K562 (cell line): Measurements from ENCODE around the gene DMXL1. TPM values are rescaled to one million over a fixed set of nuclear protein-coding genes. Genes with fewer than 3 reads are reported as not detected.

Source experiments
- ATAC-seq: fragments of 200-7000 bp; cut with Tn5 transposase; 3 replicates; pipeline ENCODE4 v1.9.1; 2020; ENCODE audit warnings: moderate library complexity
- BruUV-seq: library from RNA; stranded (reverse); fragments of 400-500 nt; replicated peaks from 2 replicates; lab custom pipeline; 2021; lab: Mats Ljungman, UMichigan
- CTCF ChIA-PET: fragments of 300-600 bp; formaldehyde crosslinking; extraction: SDS; loops from one replicate; lab custom pipeline; 2021; ENCODE audit warnings: low intra/inter-chr PET ratio; lab: Yijun Ruan, JAX
- POLR2A ChIA-PET: fragments of 300-600, 350-650 bp; sonication (Branson Sonifier 250); formaldehyde crosslinking; extraction: SDS; loops from one replicate; lab custom pipeline; 2021; ENCODE audit warnings: antibody characterized with exemption, inconsistent platforms; lab: Yijun Ruan, JAX
- DNase-seq, 4 experiments: peaks; one replicate each; pipeline versions ENCODE4 v3.0.0 to v3.0.0-alpha.2; 2011 to 2018; ENCODE audit warnings: low spot score in 3 of 4, mixed read lengths in 3 of 4; ENCODE audit errors: extremely low read depth in 1 of 4
- FAIRE-seq: peaks from 2 replicates; lab custom pipeline; 2011; peaks lifted over from hg19 to GRCh38; lab: Jason Lieb, UNC
- H2AFZ ChIP-seq: 2 replicates; pipeline ENCODE4 v1.6.0; 2011; ENCODE audit warnings: low read depth, low read length, control low read depth, inconsistent platforms
- H3K27ac ChIP-seq: fragments of 200-600 bp; 3 replicates; pipeline ENCODE4 v1.8.0; 2011; ENCODE audit warnings: low read depth, mild to moderate bottlenecking, control low read depth, inconsistent platforms, low read length, moderate library complexity, mixed read lengths; ENCODE audit errors: extremely low read depth
- H3K27me3 ChIP-seq, 2 experiments: fragments of 300-600 bp in 1 of 2; 2 replicates in 1 of 2; 3 replicates in 1 of 2; pipeline versions ENCODE4 v1.6.0 to v1.8.0; 2011; ENCODE audit warnings: inconsistent platforms in 2 of 2, low read length in 2 of 2, mild to moderate bottlenecking in 1 of 2, mixed read lengths in 1 of 2, moderate library complexity in 1 of 2; ENCODE audit not compliant: control insufficient read depth in 2 of 2, insufficient read depth in 2 of 2
- H3K36me3 ChIP-seq: fragments of 300-600 bp; 3 replicates; pipeline ENCODE4 v1.8.0; 2011; ENCODE audit warnings: mild to moderate bottlenecking, low read length, inconsistent platforms; ENCODE audit not compliant: control insufficient read depth, insufficient read depth
- H3K4me1 ChIP-seq, 2 experiments: fragments of 200-600 bp in 1 of 2; replicated peaks in 1 of 2; 2 replicates in 1 of 2; 3 replicates in 1 of 2; pipeline versions ENCODE4 v1.5.1 to v1.8.0; 2011; ENCODE audit warnings: inconsistent platforms in 2 of 2, low read length in 2 of 2, mild to moderate bottlenecking in 1 of 2, mixed read lengths in 1 of 2, moderate library complexity in 1 of 2; ENCODE audit not compliant: control insufficient read depth in 2 of 2, insufficient read depth in 2 of 2
- H3K4me2 ChIP-seq: 2 replicates; pipeline ENCODE4 v1.6.1; 2011; ENCODE audit warnings: low read length, control low read depth, inconsistent platforms, mixed read lengths; ENCODE audit not compliant: insufficient read depth
- H3K4me3 ChIP-seq: fragments of 200-600 bp; sonication (generic), shearing (Covaris generic); 2 replicates; pipeline ENCODE4 v1.5.1; 2016; ENCODE audit warnings: control low read depth, inconsistent platforms
- H3K79me2 ChIP-seq: fragments of 200-600 bp; 3 replicates; pipeline ENCODE4 v1.8.0; 2011; ENCODE audit warnings: low read length, inconsistent platforms; ENCODE audit not compliant: control insufficient read depth, insufficient read depth
- H3K9ac ChIP-seq, 2 experiments: 2 replicates each; pipeline versions ENCODE4 v1.6.0 to v1.6.1; 2011; ENCODE audit warnings: low read depth in 2 of 2, low read length in 2 of 2, control low read depth in 1 of 2, inconsistent platforms in 1 of 2, mild to moderate bottlenecking in 1 of 2, mixed read lengths in 1 of 2; ENCODE audit not compliant: insufficient read depth in 1 of 2
- H3K9me1 ChIP-seq: one replicate; pipeline ENCODE4 v1.6.0; 2011; ENCODE audit warnings: inconsistent platforms, mild to moderate bottlenecking, low read length, moderate library complexity; ENCODE audit not compliant: control insufficient read depth, insufficient read depth
- H3K9me3 ChIP-seq: replicated peaks from 2 replicates; pipeline ENCODE4 v1.5.1; 2011; ENCODE audit warnings: low read depth, low read length, inconsistent platforms; ENCODE audit not compliant: control insufficient read depth, insufficient read depth
- H4K20me1 ChIP-seq: replicated peaks from 2 replicates; pipeline ENCODE4 v1.6.1; 2011; ENCODE audit warnings: low read length, inconsistent platforms, mixed read lengths; ENCODE audit not compliant: control insufficient read depth, insufficient read depth
- TCF7 ChIP-seq: sonication (generic); IDR thresholded peaks from 2 replicates; pipeline ENCODE4 v1.6.1; 2016; ENCODE audit warnings: antibody characterized with exemption, borderline replicate concordance
- ZBTB40 ChIP-seq, 2 experiments: fragments of 450-650 bp in 1 of 2; sonication (generic) in 1 of 2; formaldehyde crosslinking in 1 of 2; IDR thresholded peaks; 2 replicates each; pipeline versions ENCODE4 v1.7.1 to v1.9.0; 2016 to 2022; ENCODE audit warnings: inconsistent platforms in 1 of 2, mild to moderate bottlenecking in 1 of 2, missing genetic modification reagents in 1 of 2
- in situ Hi-C: fragments of 300-500 bp; cut with MboI; formaldehyde crosslinking; loops from 4 replicates; pipeline ENCODE4 v1.15.0; 2018; ENCODE audit warnings: inconsistent platforms, mixed read lengths
- intact Hi-C: fragments of 100-400 bp; cut with micrococcal nuclease; formaldehyde crosslinking; loops from 2 replicates; pipeline ENCODE4 v1.14.2; 2022
- polyA plus RNA-seq, 8 experiments: library from polyadenylated mRNA; depleted of rRNA in 4 of 8; stranded (reverse) in 5 of 8; unstranded in 3 of 8; fragments of >200 nt; fragmentation: Nextera tagmentation in 2 of 8; fragmentation: Illumina TruSeq in 1 of 8; extraction: Ambion mirVana in 2 of 8; extraction: Trizol in 1 of 8; gene quantifications; 2 replicates each; pipeline versions ENCODE4 v1.2.1 to v1.2.3, GENCODE V29; 2011 to 2014; ENCODE audit warnings: inconsistent platforms in 1 of 8, missing spikeins in 1 of 8
- total RNA-seq, 7 experiments: library from RNA; depleted of rRNA in 6 of 7; stranded (reverse); fragments of >200 nt in 6 of 7; fragmentation: Illumina TruSeq in 2 of 7; extraction: Trizol in 2 of 7; gene quantifications; 2 replicates each; pipeline versions ENCODE4 v1.2.1 to v1.2.3, GENCODE V29; 2011 to 2021; ENCODE audit warnings: low replicate concordance in 1 of 7
- TF ChIP-seq, protein P1 (sequence below): fragments of 450-650 bp; IDR thresholded peaks from 2 replicates; pipeline ENCODE4 v1.6.1; 2016; ENCODE audit warnings: mild to moderate bottlenecking

Gene DMXL1
- total and polyA plus RNA-seq, 9 of the 15 experiments (the other 6 are each of a cell fraction or from before 2014, with no cell fraction given): 8.3 to 40.3 (median 30.6) TPM

DNA sequence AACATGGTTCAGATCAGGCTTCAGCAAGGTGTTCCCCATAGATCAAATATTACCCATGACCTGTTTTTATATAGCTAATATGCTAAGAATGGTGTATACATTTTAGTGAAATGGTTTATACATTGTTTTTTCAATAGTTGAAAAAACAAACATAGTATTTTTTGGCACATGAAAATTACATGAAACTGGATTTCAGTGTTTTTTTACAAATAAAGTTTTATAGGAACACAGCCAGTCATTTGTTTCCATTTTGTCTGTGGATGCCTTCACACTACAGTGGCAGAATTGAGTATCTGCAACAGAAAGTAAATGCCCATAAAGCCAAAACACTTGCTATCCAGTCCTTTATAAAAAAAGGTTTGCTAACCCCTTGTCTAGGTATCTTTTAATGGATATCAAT, 150.4 kb downstream of the DMXL1 start:
- H3K36me3 ChIP-seq: peaks cover 31% of the 10 kb centered on the region; the same call in 2 of the 3 replicates
- ATAC-seq: no peak
- TF ChIP-seq ZBTB40 (IDR thresholded peaks at IDR 0.05) (peak; percentile 80), ZBTB40 (CRISPR knock-in tag; IDR thresholded peaks at IDR 0.05) (peak; percentile 76), TCF7 (no peak)
- TF ChIP-seq, protein P1, sequence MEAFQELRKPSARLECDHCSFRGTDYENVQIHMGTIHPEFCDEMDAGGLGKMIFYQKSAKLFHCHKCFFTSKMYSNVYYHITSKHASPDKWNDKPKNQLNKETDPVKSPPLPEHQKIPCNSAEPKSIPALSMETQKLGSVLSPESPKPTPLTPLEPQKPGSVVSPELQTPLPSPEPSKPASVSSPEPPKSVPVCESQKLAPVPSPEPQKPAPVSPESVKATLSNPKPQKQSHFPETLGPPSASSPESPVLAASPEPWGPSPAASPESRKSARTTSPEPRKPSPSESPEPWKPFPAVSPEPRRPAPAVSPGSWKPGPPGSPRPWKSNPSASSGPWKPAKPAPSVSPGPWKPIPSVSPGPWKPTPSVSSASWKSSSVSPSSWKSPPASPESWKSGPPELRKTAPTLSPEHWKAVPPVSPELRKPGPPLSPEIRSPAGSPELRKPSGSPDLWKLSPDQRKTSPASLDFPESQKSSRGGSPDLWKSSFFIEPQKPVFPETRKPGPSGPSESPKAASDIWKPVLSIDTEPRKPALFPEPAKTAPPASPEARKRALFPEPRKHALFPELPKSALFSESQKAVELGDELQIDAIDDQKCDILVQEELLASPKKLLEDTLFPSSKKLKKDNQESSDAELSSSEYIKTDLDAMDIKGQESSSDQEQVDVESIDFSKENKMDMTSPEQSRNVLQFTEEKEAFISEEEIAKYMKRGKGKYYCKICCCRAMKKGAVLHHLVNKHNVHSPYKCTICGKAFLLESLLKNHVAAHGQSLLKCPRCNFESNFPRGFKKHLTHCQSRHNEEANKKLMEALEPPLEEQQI: no peak
- no peak overlapping the region for H3K27ac ChIP-seq
- H2AFZ ChIP-seq: no peak overlapping the region
- ChIA-PET POLR2A (no interaction called here), CTCF (interaction anchor here (0.7 kb wide), 1 partner anchor 76 kb away, joined by 4 read pairs; no protein-coding TSS in a partner anchor)
- intact Hi-C loops (no loop called here), in situ Hi-C loops (no loop called here)
- no peaks in the 10 kb centered on the region for H4K20me1 ChIP-seq
- no peaks in the 10 kb centered on the region for H3K79me2 ChIP-seq
- H3K4me1 ChIP-seq: no peaks in the 10 kb centered on the region
- H3K9me3 ChIP-seq: no peaks in the 10 kb centered on the region
- BruUV-seq: no TSS peak
- DNase-seq: no peak
- H3K9ac ChIP-seq: no peak overlapping the region
- no peak overlapping the region for H3K4me2 ChIP-seq
- H3K9me1 ChIP-seq: no peaks in the 10 kb centered on the region
- H3K27me3 ChIP-seq: no peaks in the 10 kb centered on the region
- H3K4me3 ChIP-seq: no peak overlapping the region
- no peak for FAIRE-seq
